ENCODE data around the gene POU2AF1. TPM values are rescaled to one million over a fixed set of nuclear protein-coding genes. Genes with fewer than 3 reads are reported as not detected.
A peak's percentile ranks its signal among the peaks of the same experiment; 100 is the strongest.

POU2AF1 gene
- total RNA-seq, 4 donors from 2014 or later = under 0.01 to 2.9 (median 2.6) TPM; not detected in 1

GRCh38 chr11:111418436-111418787 lies 39.3 kb upstream of the POU2AF1 start:
- H3K27ac ChIP-seq = peak overlapping the region in 1 of 2 donors; percentile 68
- intact Hi-C loops (cut with DNase I; ENCODE audit: low total_unique reads) = no loop called here

GRCh38 chr11:111417766-111418435 lies 38.8 kb upstream of the POU2AF1 start:
- Histone ChIP-seq H3K4me3 (no peak overlapping the region), H3K27ac (peak overlapping the region; percentile 43 to 68), H3K36me3 (no peaks in the 10 kb centered on the region), H3K27me3 (no peaks in the 10 kb centered on the region), H3K9me3 (no peaks in the 10 kb centered on the region), H3K4me1 (peaks cover 0 to 8% of the 10 kb centered on the region in 2 donors)
- intact Hi-C loops (cut with DNase I; ENCODE audit: low total_unique reads) = no loop called here
- TF ChIP-seq POLR2A (IDR thresholded peaks at IDR 0.05) = peak in 1 of 2 donors; percentile 6
- TF ChIP-seq, protein P1, sequence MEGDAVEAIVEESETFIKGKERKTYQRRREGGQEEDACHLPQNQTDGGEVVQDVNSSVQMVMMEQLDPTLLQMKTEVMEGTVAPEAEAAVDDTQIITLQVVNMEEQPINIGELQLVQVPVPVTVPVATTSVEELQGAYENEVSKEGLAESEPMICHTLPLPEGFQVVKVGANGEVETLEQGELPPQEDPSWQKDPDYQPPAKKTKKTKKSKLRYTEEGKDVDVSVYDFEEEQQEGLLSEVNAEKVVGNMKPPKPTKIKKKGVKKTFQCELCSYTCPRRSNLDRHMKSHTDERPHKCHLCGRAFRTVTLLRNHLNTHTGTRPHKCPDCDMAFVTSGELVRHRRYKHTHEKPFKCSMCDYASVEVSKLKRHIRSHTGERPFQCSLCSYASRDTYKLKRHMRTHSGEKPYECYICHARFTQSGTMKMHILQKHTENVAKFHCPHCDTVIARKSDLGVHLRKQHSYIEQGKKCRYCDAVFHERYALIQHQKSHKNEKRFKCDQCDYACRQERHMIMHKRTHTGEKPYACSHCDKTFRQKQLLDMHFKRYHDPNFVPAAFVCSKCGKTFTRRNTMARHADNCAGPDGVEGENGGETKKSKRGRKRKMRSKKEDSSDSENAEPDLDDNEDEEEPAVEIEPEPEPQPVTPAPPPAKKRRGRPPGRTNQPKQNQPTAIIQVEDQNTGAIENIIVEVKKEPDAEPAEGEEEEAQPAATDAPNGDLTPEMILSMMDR (IDR thresholded peaks at IDR 0.05) = peak in 1 of 4 experiments; percentile 3
- peak; percentile 60 to 73 for DNase-seq

More at GRCh38 chr11:111418436-111418787, 39.3 kb upstream of the POU2AF1 start:
- no peak overlapping the region for H3K4me3 ChIP-seq
- H3K4me1 ChIP-seq = peaks cover 0 to 8% of the 10 kb centered on the region in 2 donors
- no peaks in the 10 kb centered on the region for H3K36me3 ChIP-seq
- H3K9me3 ChIP-seq = no peaks in the 10 kb centered on the region
- TF ChIP-seq POLR2A (IDR thresholded peaks at IDR 0.05) = no peak
- TF ChIP-seq, protein P1 (IDR thresholded peaks at IDR 0.05) = no peak
- H3K27me3 ChIP-seq = no peaks in the 10 kb centered on the region
- DNase-seq = no peak

GRCh38 chr11:111417011-111417765 lies 38.1 kb upstream of the POU2AF1 start:
- Histone ChIP-seq H3K36me3 (no peaks in the 10 kb centered on the region), H3K4me1 (peaks cover 0 to 8% of the 10 kb centered on the region in 2 donors), H3K9me3 (no peaks in the 10 kb centered on the region), H3K4me3 (no peak overlapping the region), H3K27me3 (no peaks in the 10 kb centered on the region), H3K27ac (peak overlapping the region; percentile 32 to 68)
- TF ChIP-seq, protein P1 (IDR thresholded peaks at IDR 0.05) = no peak
- no peak for TF ChIP-seq POLR2A (IDR thresholded peaks at IDR 0.05)
- no peak for DNase-seq
- intact Hi-C loops (cut with DNase I; ENCODE audit: low total_unique reads) = no loop called here

- no peak overlapping the region for H3K27ac ChIP-seq
- H3K9me3 ChIP-seq = no peaks in the 10 kb centered on the region
- H3K4me3 ChIP-seq = no peak overlapping the region
- no peaks in the 10 kb centered on the region for H3K36me3 ChIP-seq
- H3K27me3 ChIP-seq = no peaks in the 10 kb centered on the region
- no peak for DNase-seq
- no peak for TF ChIP-seq POLR2A (IDR thresholded peaks at IDR 0.05)
- TF ChIP-seq, protein P1 (IDR thresholded peaks at IDR 0.05) = no peak
- intact Hi-C loops (cut with DNase I; ENCODE audit: low total_unique reads) = no loop called here
- peaks cover 0 to 8% of the 10 kb centered on the region in 2 donors for H3K4me1 ChIP-seq
Measured at GRCh38 chr11:111416231-111416960, 37.3 kb upstream of the POU2AF1 start.
